WTC11 (cell line): ENCODE measurements around the gene PLPP7. TPM values are rescaled to one million over a fixed set of nuclear protein-coding genes. Genes with fewer than 3 reads are reported as not detected.

Experiments
- ATAC-seq: fragments of 200-7000 bp; cut with Tn5 transposase; 2 replicates; pipeline ENCODE4 v1.10.0; 2021; ENCODE audit warnings: mild to moderate bottlenecking, moderate library complexity
- CTCF ChIA-PET: fragments of 300-600 bp; sonication (Branson Sonifier 250); formaldehyde crosslinking; loops from one replicate; lab custom pipeline; 2021; ENCODE audit warnings: antibody characterized with exemption; lab: Charles Lee
- POLR2A ChIA-PET: fragments of 350-600 bp; sonication (Branson Sonifier 250); formaldehyde crosslinking; loops from one replicate; lab custom pipeline; 2021; ENCODE audit warnings: antibody characterized with exemption; lab: Charles Lee
- DNase-seq: peaks from one replicate; pipeline ENCODE4 v3.0.0; 2021; ENCODE audit warnings: low spot score
- H3K27ac Mint-ChIP-seq: 2 replicates; pipeline ENCODE4 v1.8.0; 2021; ENCODE audit warnings: mixed read lengths
- H3K27me3 Mint-ChIP-seq: 2 replicates; pipeline ENCODE4 v1.8.0; 2021; ENCODE audit warnings: low read depth, mild to moderate bottlenecking, moderate library complexity, mixed read lengths
- H3K36me3 Mint-ChIP-seq: 2 replicates; pipeline ENCODE4 v1.8.0; 2021; ENCODE audit warnings: mixed read lengths
- H3K4me1 Mint-ChIP-seq: 2 replicates; pipeline ENCODE4 v1.8.0; 2022; ENCODE audit warnings: mixed read lengths
- H3K4me3 Mint-ChIP-seq: 2 replicates; pipeline ENCODE4 v1.8.0; 2021; ENCODE audit warnings: mild to moderate bottlenecking, moderate library complexity, mixed read lengths
- H3K9me3 Mint-ChIP-seq: 2 replicates; pipeline ENCODE4 v1.8.0; 2021; ENCODE audit warnings: mixed read lengths
- ELF4 ChIP-seq: sonication (generic); formaldehyde crosslinking; IDR thresholded peaks from 2 replicates; pipeline ENCODE4 v1.8.1; 2022; ENCODE audit warnings: low read depth, mild to moderate bottlenecking, moderate library complexity, missing genetic modification reagents
- ETV6 ChIP-seq: sonication (generic); formaldehyde crosslinking; IDR thresholded peaks from 2 replicates; pipeline ENCODE4 v1.8.1; 2022; ENCODE audit warnings: mild to moderate bottlenecking, missing genetic modification reagents
- GRHL2 ChIP-seq: fragments of 250-450 bp; sonication (Bioruptor Pico); IDR thresholded peaks from 2 replicates; pipeline ENCODE4 v1.8.0; 2022; ENCODE audit warnings: mild to moderate bottlenecking, moderate library complexity; ENCODE audit not compliant: insufficient replicate concordance, severe bottlenecking
- MXD4 ChIP-seq: fragments of 250-450 bp; sonication (Bioruptor Pico); IDR thresholded peaks from 2 replicates; pipeline ENCODE4 v1.8.0; 2021; ENCODE audit warnings: mild to moderate bottlenecking, moderate library complexity, borderline replicate concordance
- NFE2L1 ChIP-seq: sonication (generic); formaldehyde crosslinking; IDR thresholded peaks from 2 replicates; pipeline ENCODE4 v1.8.1; 2023; ENCODE audit warnings: missing genetic modification reagents
- NR3C1 ChIP-seq: sonication (generic); formaldehyde crosslinking; conservative IDR thresholded peaks from 2 replicates; pipeline ENCODE4 v1.8.1; 2023; ENCODE audit warnings: low read depth, mild to moderate bottlenecking, missing genetic modification reagents
- RORB ChIP-seq: fragments of 250-450 bp; sonication (Bioruptor Pico); IDR thresholded peaks from 2 replicates; pipeline ENCODE4 v1.9.0; 2021; ENCODE audit warnings: mild to moderate bottlenecking
- ZNF232 ChIP-seq: sonication (generic); formaldehyde crosslinking; IDR thresholded peaks from 2 replicates; pipeline ENCODE4 v1.8.0; 2022; ENCODE audit warnings: mild to moderate bottlenecking, missing genetic modification reagents
- ZNF263 ChIP-seq: sonication (generic); formaldehyde crosslinking; IDR thresholded peaks from 2 replicates; pipeline ENCODE4 v1.8.1; 2022; ENCODE audit warnings: low read depth, mild to moderate bottlenecking, moderate library complexity, missing genetic modification reagents
- total RNA-seq: library from RNA; stranded (reverse); gene quantifications from 3 replicates; pipeline ENCODE4 v1.2.3, GENCODE V29; 2021
- TF ChIP-seq, protein P1 (sequence below): sonication (generic); formaldehyde crosslinking; IDR thresholded peaks from 2 replicates; pipeline ENCODE4 v1.8.1; 2023; ENCODE audit warnings: mild to moderate bottlenecking, moderate library complexity, missing genetic modification reagents
- TF ChIP-seq, protein P2 (sequence below): fragments of 250-450 bp; sonication (Bioruptor Pico); IDR thresholded peaks from 2 replicates; pipeline ENCODE4 v1.9.0; 2021; ENCODE audit warnings: mild to moderate bottlenecking, borderline replicate concordance
- TF ChIP-seq, protein P3 (sequence below): sonication (generic); formaldehyde crosslinking; conservative IDR thresholded peaks from 2 replicates; pipeline ENCODE4 v1.8.1; 2022; ENCODE audit warnings: mild to moderate bottlenecking, missing genetic modification reagents
- TF ChIP-seq, protein P4 (sequence below): fragments of 250-450 bp; sonication (Bioruptor Pico); IDR thresholded peaks from 2 replicates; pipeline ENCODE4 v1.8.0; 2021; ENCODE audit warnings: mild to moderate bottlenecking

The PLPP7 gene
- total RNA-seq, 1 experiment from 2014 or later, result 4.2 TPM

DNA sequence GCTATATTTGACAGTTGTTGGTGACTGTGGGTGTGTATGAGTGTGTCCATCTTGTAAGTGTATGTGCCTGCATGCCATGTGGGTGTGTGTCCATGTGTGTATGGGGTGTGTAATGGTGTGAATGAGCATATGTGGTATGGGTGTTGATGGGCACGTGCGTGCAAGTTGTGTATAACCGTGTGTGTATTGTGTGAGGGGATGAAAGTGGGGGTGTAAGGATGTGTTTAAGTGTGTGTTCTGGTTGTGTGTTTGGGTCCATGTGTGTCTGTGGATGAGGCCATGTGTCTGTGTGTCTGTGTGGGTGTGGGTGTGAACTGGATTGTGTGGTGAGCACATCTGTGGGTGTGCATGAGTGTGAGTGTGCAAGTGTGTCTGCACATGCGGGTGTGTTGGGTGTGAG is 7.3 kb upstream of the PLPP7 start:
- peak overlapping the region; percentile 62 for H3K4me3 Mint-ChIP-seq

DNA sequence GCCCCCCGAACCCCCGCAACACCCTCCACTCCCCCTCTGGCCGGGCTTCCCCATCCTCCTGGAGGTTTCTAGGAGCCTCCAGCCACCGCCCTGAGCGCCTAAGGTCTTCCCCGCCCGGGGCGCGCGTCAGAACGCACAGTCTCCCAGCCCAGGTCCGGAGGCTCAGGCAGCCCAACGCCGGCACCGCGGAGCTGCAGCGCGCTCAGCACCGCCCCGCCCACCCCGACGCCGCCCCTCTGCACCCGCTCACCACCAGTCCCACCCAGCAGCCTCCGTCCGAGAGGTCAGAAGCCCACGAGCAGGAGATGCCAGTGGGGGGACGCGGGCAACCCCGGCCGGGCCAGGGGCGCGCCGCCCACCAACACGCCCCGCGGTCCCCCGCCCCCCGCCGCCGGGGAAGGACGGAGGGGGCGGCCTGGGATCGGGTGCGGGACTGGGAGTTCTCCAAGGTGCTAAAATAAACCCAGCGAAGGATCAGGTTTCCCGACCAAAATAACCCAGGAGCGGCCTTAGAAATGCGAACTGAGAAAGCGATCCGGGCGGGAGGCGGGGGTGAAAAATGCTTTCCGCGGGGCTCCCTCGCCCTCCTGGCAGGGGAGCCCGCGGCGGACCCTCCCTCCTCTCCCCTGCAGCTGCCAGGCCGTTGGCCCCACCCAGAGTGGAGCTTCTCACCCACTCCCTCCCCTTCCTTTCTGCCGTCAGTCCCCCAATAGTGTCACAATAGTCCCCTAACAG is 6.7 kb upstream of the PLPP7 start:
- Mint-ChIP-seq H3K4me1 (peaks cover 8% of the 10 kb centered on the region), H3K9me3 (no peaks in the 10 kb centered on the region), H3K27me3 (peaks cover 32% of the 10 kb centered on the region), H3K4me3 (peak overlapping the region; percentile 67), H3K36me3 (no peaks in the 10 kb centered on the region), H3K27ac (0 out of 2 replicates have a peak overlapping the region, but pooled peaks have one; percentile 41)
- POLR2A ChIA-PET, result no interaction called here
- ATAC-seq (peak; percentile 64), DNase-seq (peak; percentile 71)
- TF ChIP-seq ELF4 (CRISPR knock-in tag), result 0 out of 2 replicates have a peak, but pooled peaks have one; percentile 12
- TF ChIP-seq MXD4 (CRISPR knock-in tag), result no peak
- CTCF ChIA-PET, result interaction anchor here (0.5 to 1.6 kb wide), 3 partner anchors 53 to 105 kb away, joined by 3 to 4 read pairs (median 4); no protein-coding TSS in a partner anchor

More for the DNA sequence above, 7.3 kb upstream of the PLPP7 start:
- TF ChIP-seq, protein P1, sequence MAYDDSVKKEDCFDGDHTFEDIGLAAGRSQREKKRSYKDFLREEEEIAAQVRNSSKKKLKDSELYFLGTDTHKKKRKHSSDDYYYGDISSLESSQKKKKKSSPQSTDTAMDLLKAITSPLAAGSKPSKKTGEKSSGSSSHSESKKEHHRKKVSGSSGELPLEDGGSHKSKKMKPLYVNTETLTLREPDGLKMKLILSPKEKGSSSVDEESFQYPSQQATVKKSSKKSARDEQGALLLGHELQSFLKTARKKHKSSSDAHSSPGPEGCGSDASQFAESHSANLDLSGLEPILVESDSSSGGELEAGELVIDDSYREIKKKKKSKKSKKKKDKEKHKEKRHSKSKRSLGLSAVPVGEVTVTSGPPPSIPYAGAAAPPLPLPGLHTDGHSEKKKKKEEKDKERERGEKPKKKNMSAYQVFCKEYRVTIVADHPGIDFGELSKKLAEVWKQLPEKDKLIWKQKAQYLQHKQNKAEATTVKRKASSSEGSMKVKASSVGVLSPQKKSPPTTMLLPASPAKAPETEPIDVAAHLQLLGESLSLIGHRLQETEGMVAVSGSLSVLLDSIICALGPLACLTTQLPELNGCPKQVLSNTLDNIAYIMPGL (CRISPR knock-in tag), result no peak
- 0 out of 2 replicates have a peak, but pooled peaks have one; percentile 57 for TF ChIP-seq NFE2L1 (CRISPR knock-in tag)
- POLR2A ChIA-PET, result no interaction called here
- Mint-ChIP-seq H3K27ac (no peak overlapping the region), H3K27me3 (peaks cover 32% of the 10 kb centered on the region), H3K36me3 (no peaks in the 10 kb centered on the region), H3K9me3 (no peaks in the 10 kb centered on the region), H3K4me1 (peaks cover 6% of the 10 kb centered on the region)
- DNase-seq (no peak), ATAC-seq (no peak)
- CTCF ChIA-PET, result interaction anchor here (0.5 to 1.6 kb wide), 3 partner anchors 13 to 101 kb away, joined by 3 to 4 read pairs (median 3); no protein-coding TSS in a partner anchor

DNA sequence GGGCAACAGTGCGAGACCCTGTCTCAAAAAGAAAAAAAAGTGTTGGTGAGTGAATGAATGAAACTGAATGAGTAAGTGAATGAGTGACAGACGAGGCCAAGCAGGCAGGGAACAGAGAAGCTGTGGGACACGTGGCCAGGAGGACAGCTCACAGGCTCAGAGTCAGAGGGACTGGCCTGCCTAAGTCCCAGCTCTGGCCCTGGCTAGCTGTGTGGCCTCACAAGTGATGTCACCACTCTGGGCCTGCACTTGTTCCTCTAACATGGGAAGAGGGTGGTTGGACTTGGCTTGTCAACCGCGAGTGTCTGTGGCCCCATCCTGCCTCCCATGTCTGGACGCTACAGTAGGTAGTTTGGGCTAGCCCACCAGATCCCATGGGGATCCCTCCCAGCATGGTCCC is 4.7 kb upstream of the PLPP7 start:
- ChIA-PET CTCF (interaction anchor here (1.3 kb wide), 1 partner anchor 52 kb away, joined by 4 read pairs; no protein-coding TSS in a partner anchor), POLR2A (no interaction called here)
- Mint-ChIP-seq H3K27ac (no peak overlapping the region), H3K4me1 (peaks cover 14% of the 10 kb centered on the region), H3K9me3 (no peaks in the 10 kb centered on the region), H3K4me3 (no peak overlapping the region), H3K36me3 (no peaks in the 10 kb centered on the region), H3K27me3 (peaks cover 32% of the 10 kb centered on the region)
- TF ChIP-seq, protein P2, sequence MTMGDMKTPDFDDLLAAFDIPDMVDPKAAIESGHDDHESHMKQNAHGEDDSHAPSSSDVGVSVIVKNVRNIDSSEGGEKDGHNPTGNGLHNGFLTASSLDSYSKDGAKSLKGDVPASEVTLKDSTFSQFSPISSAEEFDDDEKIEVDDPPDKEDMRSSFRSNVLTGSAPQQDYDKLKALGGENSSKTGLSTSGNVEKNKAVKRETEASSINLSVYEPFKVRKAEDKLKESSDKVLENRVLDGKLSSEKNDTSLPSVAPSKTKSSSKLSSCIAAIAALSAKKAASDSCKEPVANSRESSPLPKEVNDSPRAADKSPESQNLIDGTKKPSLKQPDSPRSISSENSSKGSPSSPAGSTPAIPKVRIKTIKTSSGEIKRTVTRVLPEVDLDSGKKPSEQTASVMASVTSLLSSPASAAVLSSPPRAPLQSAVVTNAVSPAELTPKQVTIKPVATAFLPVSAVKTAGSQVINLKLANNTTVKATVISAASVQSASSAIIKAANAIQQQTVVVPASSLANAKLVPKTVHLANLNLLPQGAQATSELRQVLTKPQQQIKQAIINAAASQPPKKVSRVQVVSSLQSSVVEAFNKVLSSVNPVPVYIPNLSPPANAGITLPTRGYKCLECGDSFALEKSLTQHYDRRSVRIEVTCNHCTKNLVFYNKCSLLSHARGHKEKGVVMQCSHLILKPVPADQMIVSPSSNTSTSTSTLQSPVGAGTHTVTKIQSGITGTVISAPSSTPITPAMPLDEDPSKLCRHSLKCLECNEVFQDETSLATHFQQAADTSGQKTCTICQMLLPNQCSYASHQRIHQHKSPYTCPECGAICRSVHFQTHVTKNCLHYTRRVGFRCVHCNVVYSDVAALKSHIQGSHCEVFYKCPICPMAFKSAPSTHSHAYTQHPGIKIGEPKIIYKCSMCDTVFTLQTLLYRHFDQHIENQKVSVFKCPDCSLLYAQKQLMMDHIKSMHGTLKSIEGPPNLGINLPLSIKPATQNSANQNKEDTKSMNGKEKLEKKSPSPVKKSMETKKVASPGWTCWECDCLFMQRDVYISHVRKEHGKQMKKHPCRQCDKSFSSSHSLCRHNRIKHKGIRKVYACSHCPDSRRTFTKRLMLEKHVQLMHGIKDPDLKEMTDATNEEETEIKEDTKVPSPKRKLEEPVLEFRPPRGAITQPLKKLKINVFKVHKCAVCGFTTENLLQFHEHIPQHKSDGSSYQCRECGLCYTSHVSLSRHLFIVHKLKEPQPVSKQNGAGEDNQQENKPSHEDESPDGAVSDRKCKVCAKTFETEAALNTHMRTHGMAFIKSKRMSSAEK (CRISPR knock-in tag), result no peak
- TF ChIP-seq RORB (CRISPR knock-in tag), result no peak
- TF ChIP-seq, protein P3, sequence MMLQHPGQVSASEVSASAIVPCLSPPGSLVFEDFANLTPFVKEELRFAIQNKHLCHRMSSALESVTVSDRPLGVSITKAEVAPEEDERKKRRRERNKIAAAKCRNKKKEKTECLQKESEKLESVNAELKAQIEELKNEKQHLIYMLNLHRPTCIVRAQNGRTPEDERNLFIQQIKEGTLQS, result no peak
- no peak for TF ChIP-seq GRHL2 (CRISPR knock-in tag)
- no peak for TF ChIP-seq ZNF232 (CRISPR knock-in tag)
- no peak for TF ChIP-seq ZNF263 (CRISPR knock-in tag)
- TF ChIP-seq, protein P4, sequence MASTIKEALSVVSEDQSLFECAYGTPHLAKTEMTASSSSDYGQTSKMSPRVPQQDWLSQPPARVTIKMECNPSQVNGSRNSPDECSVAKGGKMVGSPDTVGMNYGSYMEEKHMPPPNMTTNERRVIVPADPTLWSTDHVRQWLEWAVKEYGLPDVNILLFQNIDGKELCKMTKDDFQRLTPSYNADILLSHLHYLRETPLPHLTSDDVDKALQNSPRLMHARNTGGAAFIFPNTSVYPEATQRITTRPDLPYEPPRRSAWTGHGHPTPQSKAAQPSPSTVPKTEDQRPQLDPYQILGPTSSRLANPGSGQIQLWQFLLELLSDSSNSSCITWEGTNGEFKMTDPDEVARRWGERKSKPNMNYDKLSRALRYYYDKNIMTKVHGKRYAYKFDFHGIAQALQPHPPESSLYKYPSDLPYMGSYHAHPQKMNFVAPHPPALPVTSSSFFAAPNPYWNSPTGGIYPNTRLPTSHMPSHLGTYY, result no peak
- no peak for TF ChIP-seq NR3C1 (CRISPR knock-in tag)
- TF ChIP-seq ETV6 (CRISPR knock-in tag), result no peak
- no peak for ATAC-seq
- DNase-seq, result no peak
